Caco-2 (cell line): Measurements from ENCODE around the gene WIPF1. TPM values are rescaled to one million over a fixed set of nuclear protein-coding genes. Genes with fewer than 3 reads are reported as not detected.

Source experiments
- BruUV-seq: library from RNA; stranded (reverse); fragments of 400-500 nt; replicated peaks from 2 replicates; lab custom pipeline; 2021; lab: Mats Ljungman, UMichigan
- CTCF ChIA-PET: fragments of 300-600 bp; sonication (Branson Sonifier 250); formaldehyde crosslinking; loops from one replicate; lab custom pipeline; 2022; ENCODE audit warnings: antibody characterized with exemption; lab: Charles Lee
- POLR2A ChIA-PET: fragments of 300-600 bp; sonication (Branson Sonifier 250); formaldehyde crosslinking; loops from one replicate; lab custom pipeline; 2022; ENCODE audit warnings: antibody characterized with exemption; lab: Charles Lee
- DNase-seq, 2 experiments: peaks; one replicate each; pipeline versions ENCODE4 v3.0.0 to v3.0.0-alpha.2; 2020 to 2022
- H3K27me3 ChIP-seq: replicated peaks from 2 replicates; pipeline ENCODE4 v1.6.0; 2011; ENCODE audit warnings: low read length; ENCODE audit not compliant: control insufficient read depth, insufficient read depth
- H3K36me3 ChIP-seq: 2 replicates; pipeline ENCODE4 v1.5.1; 2011; ENCODE audit warnings: low read length; ENCODE audit not compliant: control insufficient read depth, insufficient read depth
- H3K4me1 ChIP-seq: fragments of 250-450 bp; sonication (Bioruptor Pico); 2 replicates; pipeline ENCODE4 v1.5.1; 2020; ENCODE audit warnings: mild to moderate bottlenecking
- H3K4me3 ChIP-seq: 2 replicates; pipeline ENCODE4 v1.5.1; 2011; ENCODE audit warnings: low read depth, mild to moderate bottlenecking, control low read depth, low read length
- H3K9me3 ChIP-seq: fragments of 250-450 bp; sonication (Bioruptor Pico); 2 replicates; pipeline ENCODE4 v1.5.1; 2020; ENCODE audit warnings: mild to moderate bottlenecking, moderate library complexity
- H3K27ac Mint-ChIP-seq: one replicate; pipeline ENCODE4 v1.8.0; 2022; ENCODE audit warnings: mixed read lengths; ENCODE audit not compliant: unreplicated experiment
- H3K27me3 Mint-ChIP-seq: one replicate; pipeline ENCODE4 v1.8.0; 2022; ENCODE audit warnings: mixed read lengths; ENCODE audit not compliant: insufficient read depth, unreplicated experiment
- H3K36me3 Mint-ChIP-seq: one replicate; pipeline ENCODE4 v1.8.0; 2022; ENCODE audit warnings: mild to moderate bottlenecking, mixed read lengths; ENCODE audit not compliant: insufficient read depth, unreplicated experiment
- H3K4me1 Mint-ChIP-seq: one replicate; pipeline ENCODE4 v1.8.0; 2022; ENCODE audit warnings: low read depth, mixed read lengths; ENCODE audit not compliant: unreplicated experiment
- H3K4me3 Mint-ChIP-seq: one replicate; pipeline ENCODE4 v1.8.0; 2022; ENCODE audit warnings: mild to moderate bottlenecking, moderate library complexity, mixed read lengths; ENCODE audit not compliant: unreplicated experiment
- H3K9me3 Mint-ChIP-seq: one replicate; pipeline ENCODE4 v1.8.0; 2022; ENCODE audit warnings: mixed read lengths; ENCODE audit not compliant: unreplicated experiment
- intact Hi-C: fragments of 100-400 bp; cut with micrococcal nuclease; formaldehyde crosslinking; loops from one replicate; pipeline ENCODE4 v1.10.0; 2022; ENCODE audit not compliant: unreplicated experiment
- total RNA-seq: library from RNA; stranded (reverse); gene quantifications from 2 replicates; pipeline ENCODE4 v1.2.3, GENCODE V29; 2022
- TF ChIP-seq, protein P1 (sequence below), 2 experiments: fragments of 200-600 bp in 1 of 2; IDR thresholded peaks; 1 replicate in 1 of 2; 2 replicates in 1 of 2; pipeline versions ENCODE4 v1.5.1 to v1.8.0; 2011 to 2022; ENCODE audit warnings: antibody characterized with exemption in 1 of 2, control low read depth in 1 of 2, inconsistent platforms in 1 of 2, low read depth in 1 of 2, low read length in 1 of 2, mild to moderate bottlenecking in 1 of 2, moderate library complexity in 1 of 2; ENCODE audit not compliant: insufficient read depth in 1 of 2, severe bottlenecking in 1 of 2, unreplicated experiment in 1 of 2

Gene WIPF1
- total RNA-seq, 1 experiment from 2014 or later = 5.1 TPM

DNA sequence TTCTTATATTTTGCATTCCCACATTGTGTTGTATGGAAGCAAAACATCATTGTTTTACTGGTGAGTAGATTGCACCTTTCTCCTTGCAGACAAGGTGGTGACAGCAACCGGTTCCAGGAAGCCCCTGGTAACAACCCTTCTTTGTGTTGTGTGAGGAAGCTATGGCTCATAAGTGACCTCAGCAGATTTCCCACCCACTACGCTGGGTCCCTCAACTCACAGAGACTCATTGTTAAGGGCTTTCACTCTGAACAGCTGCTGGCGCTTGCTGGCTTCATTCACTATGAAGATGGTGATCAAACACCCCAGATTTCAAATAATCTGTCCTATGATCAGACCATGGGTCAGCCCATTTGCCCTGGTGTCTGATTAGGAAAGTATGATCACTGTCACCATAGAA lies 53.4 kb downstream of the WIPF1 start:
- no TSS peak for BruUV-seq
- no peak for DNase-seq
- TF ChIP-seq, protein P1, sequence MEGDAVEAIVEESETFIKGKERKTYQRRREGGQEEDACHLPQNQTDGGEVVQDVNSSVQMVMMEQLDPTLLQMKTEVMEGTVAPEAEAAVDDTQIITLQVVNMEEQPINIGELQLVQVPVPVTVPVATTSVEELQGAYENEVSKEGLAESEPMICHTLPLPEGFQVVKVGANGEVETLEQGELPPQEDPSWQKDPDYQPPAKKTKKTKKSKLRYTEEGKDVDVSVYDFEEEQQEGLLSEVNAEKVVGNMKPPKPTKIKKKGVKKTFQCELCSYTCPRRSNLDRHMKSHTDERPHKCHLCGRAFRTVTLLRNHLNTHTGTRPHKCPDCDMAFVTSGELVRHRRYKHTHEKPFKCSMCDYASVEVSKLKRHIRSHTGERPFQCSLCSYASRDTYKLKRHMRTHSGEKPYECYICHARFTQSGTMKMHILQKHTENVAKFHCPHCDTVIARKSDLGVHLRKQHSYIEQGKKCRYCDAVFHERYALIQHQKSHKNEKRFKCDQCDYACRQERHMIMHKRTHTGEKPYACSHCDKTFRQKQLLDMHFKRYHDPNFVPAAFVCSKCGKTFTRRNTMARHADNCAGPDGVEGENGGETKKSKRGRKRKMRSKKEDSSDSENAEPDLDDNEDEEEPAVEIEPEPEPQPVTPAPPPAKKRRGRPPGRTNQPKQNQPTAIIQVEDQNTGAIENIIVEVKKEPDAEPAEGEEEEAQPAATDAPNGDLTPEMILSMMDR (IDR thresholded peaks at IDR 0.05; ENCODE audit: insufficient read depth in 1 of 2, low read depth in 1 of 2, low read length in 1 of 2, severe bottlenecking in 1 of 2, unreplicated experiment in 1 of 2) = no peak
- Mint-ChIP-seq H3K4me1 (peaks cover 7% of the 10 kb centered on the region), H3K36me3 (peaks cover 16% of the 10 kb centered on the region), H3K27me3 (no peaks in the 10 kb centered on the region), H3K27ac (no peak overlapping the region), H3K4me3 (no peak overlapping the region), H3K9me3 (no peaks in the 10 kb centered on the region)
- Histone ChIP-seq H3K27me3 (no peaks in the 10 kb centered on the region), H3K36me3 (no peaks in the 10 kb centered on the region), H3K4me3 (no peak overlapping the region), H3K9me3 (no peaks in the 10 kb centered on the region), H3K4me1 (peaks cover 22% of the 10 kb centered on the region)
- intact Hi-C loops = loop anchor here (10.0 kb wide), 1 partner anchor 389 kb away; no protein-coding TSS in a partner anchor
- POLR2A ChIA-PET = no interaction called here
- CTCF ChIA-PET = interaction anchor here (0.7 to 1.2 kb wide), 4 partner anchors 79 to 148 kb away, joined by 3 to 6 read pairs (median 3); no protein-coding TSS in a partner anchor

DNA sequence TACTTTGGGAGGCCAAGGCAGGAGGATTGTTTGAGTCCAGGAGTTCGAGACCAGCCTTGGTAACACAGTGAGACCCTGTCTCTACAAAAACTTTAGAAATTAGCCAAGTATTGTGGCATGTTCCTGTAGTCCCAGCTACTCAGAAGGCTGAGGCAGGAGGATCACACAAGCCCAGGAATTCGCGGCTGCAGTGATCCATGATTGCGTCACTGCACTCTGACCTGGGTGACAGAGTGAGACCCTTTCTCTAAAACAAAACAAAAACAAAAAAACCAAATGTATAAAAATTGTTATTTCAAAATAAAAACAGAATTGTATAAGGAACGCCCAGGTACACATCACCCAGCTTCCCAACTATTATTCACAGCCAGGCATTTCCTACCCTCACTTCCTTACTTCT lies 56.7 kb downstream of the WIPF1 start:
- no peaks in the 10 kb centered on the region for H3K36me3 ChIP-seq
- BruUV-seq = no TSS peak
- no peak overlapping the region for H3K4me3 ChIP-seq
- intact Hi-C loops = loop anchor here (10.0 kb wide), 1 partner anchor 386 kb away; no protein-coding TSS in a partner anchor
- ChIA-PET POLR2A (no interaction called here), CTCF (interaction anchor here (0.6 kb wide), 1 partner anchor 79 kb away, joined by 3 read pairs; no protein-coding TSS in a partner anchor)
- H3K4me1 ChIP-seq = peaks cover 21% of the 10 kb centered on the region
- no peak overlapping the region for H3K27ac Mint-ChIP-seq
- H3K4me3 Mint-ChIP-seq = no peak overlapping the region
- no peaks in the 10 kb centered on the region for H3K27me3 Mint-ChIP-seq
- H3K36me3 Mint-ChIP-seq = no peaks in the 10 kb centered on the region
- DNase-seq = no peak
- H3K27me3 ChIP-seq = no peaks in the 10 kb centered on the region
- H3K4me1 Mint-ChIP-seq = peaks cover 7% of the 10 kb centered on the region
- TF ChIP-seq, protein P1 (IDR thresholded peaks at IDR 0.05; ENCODE audit: insufficient read depth in 1 of 2, low read depth in 1 of 2, low read length in 1 of 2, severe bottlenecking in 1 of 2, unreplicated experiment in 1 of 2) = no peak
- no peaks in the 10 kb centered on the region for H3K9me3 Mint-ChIP-seq
- no peaks in the 10 kb centered on the region for H3K9me3 ChIP-seq

DNA sequence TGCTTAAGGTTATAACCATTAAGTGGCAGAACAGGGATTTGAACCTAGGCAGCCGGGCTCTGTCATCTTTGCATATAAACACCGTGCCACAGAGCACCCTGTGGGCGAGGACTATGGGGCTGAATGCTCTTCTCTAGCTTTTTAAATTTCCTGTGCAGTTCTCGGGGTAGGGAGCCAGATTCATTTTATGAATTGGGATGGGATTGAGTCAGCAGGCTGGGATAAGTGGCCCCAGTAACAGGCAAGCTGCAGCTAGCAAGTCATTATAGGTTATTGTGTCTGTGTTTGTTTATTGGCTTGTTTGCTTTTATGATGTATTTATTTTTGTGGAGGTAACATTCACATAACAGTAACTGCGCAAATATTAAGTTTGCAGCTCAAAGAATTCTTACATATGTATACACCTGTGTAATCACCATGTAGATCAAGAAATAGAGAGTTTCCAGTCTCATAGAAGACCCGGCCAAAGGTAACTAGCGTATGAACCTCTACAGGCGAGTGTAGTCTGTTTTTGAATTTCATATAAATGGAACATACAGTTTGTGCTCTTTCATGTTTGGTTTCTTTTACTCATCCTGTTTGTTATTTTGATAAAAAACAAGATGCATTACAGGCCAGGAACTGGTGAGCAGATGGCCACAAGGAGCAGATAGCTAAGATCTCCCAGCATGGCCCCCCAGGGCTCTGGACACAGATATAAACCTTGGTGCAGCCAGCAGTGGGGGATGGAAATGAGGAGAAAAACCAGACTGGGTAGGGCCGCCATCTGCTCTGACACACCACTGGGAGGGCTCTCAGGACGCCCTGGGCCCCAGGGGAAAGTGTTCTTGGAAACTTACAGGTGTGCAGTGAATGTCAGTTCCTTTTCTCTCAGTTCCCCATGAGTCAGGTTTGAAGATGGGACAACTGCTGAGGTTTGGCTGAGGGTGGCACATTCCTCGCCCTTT lies 61.6 kb downstream of the WIPF1 start:
- H3K4me1 ChIP-seq = 0 out of 2 replicates have a peak, but pooled peaks cover 8% of the 10 kb centered on the region
- no peaks in the 10 kb centered on the region for H3K27me3 ChIP-seq
- Mint-ChIP-seq H3K27me3 (no peaks in the 10 kb centered on the region), H3K9me3 (no peaks in the 10 kb centered on the region), H3K36me3 (no peaks in the 10 kb centered on the region), H3K27ac (no peak overlapping the region), H3K4me1 (peaks cover 13% of the 10 kb centered on the region), H3K4me3 (no peak overlapping the region)
- BruUV-seq = no TSS peak
- peak in 1 of 2 experiments; percentile 50 for DNase-seq
- no peaks in the 10 kb centered on the region for H3K9me3 ChIP-seq
- H3K36me3 ChIP-seq = no peaks in the 10 kb centered on the region
- ChIA-PET CTCF (interaction anchor here (0.6 to 0.7 kb wide), 2 partner anchors 153 to 1655 kb away, joined by 3 read pairs; no protein-coding TSS in a partner anchor), POLR2A (no interaction called here)
- TF ChIP-seq, protein P1 (IDR thresholded peaks at IDR 0.05; ENCODE audit: insufficient read depth in 1 of 2, low read depth in 1 of 2, low read length in 1 of 2, severe bottlenecking in 1 of 2, unreplicated experiment in 1 of 2) = no peak
- no peak overlapping the region for H3K4me3 ChIP-seq
- intact Hi-C loops = no loop called here
